Tongue (tissue), 2 donors: ENCODE measurements around the gene PRKCA. TPM values are rescaled to one million over a fixed set of nuclear protein-coding genes. Genes with fewer than 3 reads are reported as not detected.
"Not testable (repeated sequence)": the region's sequence is repeated elsewhere in the genome, so short reads cannot be mapped to it uniquely, and the experiment has no call there.

Experiments
- DNase-seq: peaks from one replicate; pipeline ENCODE4 v3.0.0-alpha.2; 2015
- total RNA-seq: library from RNA; depleted of rRNA; stranded (reverse); fragments of >200 nt; gene quantifications from one replicate; pipeline ENCODE4 v1.2.3, GENCODE V29; 2014

Gene PRKCA
- total RNA-seq, 1 donor from 2014 or later: 8.0 TPM

DNA sequence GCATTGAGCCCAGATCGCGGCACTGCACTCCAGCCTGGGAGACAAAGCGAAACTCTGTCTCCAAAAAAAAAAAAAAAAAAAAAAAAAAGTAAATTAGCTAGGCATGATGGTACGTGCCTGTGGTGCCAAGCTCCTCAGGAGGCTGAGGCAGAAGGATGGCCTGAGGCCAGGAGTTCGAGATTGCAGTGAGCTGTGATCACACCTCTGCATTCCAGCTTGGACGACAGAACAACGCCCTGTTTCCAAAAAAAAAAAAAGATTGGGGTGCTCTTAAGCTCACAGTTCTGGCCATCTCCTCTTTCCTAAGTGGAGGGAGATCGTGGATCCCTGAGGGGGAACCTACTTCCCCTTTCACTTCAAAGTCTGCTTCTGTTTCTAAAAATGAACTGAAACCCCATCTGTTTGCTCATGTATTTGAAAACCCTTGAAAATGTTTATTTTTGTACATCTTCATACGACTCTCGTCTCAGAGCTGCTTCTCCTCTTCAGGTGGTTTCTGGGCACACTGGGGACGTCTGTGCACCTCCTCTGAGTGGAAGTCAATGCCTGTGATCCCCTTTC lies 138.8 kb downstream of the PRKCA start:
- no peak for DNase-seq

DNA sequence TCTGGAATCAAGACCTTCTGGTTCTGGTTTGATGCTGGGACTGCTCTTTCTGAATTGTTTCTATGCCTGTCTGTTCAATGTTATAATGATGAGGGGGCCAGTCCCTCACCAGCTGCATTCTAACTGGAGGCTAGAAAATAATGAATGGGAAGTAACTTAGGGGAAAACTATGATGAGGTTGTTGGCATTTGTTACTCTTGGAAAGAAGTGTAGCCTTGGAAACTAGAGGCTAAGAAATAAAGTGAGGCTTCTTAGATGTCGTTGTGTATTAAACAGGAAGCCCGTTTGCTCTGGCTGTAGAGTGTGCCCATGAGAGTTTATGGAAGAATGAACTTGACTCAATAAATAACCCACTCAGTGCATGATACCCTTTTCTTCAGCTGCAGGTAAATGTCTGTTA lies 140.8 kb downstream of the PRKCA start:
- peak; percentile 40 for DNase-seq

DNA sequence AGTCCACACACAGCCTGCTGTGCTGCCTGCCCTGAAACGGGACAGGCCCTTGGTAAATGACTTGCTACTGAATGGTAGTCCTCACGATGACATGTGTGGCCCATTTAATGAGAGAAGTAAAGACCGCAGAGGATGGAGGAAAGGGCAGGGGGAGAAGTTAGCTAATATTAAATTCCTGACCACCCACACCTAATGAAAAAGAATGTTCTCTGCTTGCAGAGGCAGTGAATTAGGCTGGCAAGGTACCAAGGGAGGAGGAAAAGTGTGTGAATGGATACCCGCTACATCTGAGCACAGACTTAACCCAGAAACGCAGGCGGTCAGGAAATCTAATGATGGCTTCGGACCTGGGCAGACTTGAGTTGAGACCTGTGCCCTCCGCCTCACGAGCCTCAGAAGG lies 141.2 kb downstream of the PRKCA start:
- DNase-seq: no peak

DNA sequence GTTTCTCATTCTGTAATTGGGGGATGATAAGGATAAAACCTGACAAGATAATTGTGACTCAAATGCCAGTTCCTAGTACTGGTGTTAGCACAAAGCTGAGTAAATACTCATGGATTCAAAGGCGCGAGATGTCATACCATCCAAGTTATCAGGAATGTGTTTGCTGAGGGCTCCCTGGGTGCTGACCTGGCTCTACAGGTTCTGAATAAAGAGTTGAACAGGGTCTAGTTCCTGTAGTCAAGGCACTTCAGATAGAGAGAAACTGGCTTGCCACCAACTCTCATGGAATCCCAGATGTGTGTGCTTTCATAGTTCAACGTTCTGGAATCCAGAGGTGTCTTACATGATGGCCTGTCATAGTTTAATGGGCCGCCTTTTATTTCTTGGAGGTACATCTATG lies 141.6 kb downstream of the PRKCA start:
- DNase-seq: no peak

DNA sequence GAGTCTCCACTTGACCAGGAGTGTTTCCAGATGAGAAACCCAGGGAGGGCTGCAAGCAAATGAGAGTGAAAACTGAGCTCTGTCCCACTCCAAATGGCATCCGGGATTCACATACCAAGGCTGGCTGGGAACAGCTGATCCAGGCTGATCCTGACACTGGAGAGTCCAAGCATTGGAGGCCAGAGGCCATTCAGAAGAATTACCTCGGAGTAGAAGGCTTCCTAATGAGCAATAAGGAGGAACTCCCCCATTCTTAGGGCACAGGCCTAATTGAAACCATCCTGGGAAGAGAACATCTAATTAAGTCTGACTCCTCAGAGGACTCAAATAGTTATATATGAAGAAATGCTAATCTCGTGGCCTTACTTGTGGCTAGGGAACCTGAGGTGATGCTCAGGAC lies 142.8 kb downstream of the PRKCA start:
- DNase-seq: peak; percentile 67

DNA sequence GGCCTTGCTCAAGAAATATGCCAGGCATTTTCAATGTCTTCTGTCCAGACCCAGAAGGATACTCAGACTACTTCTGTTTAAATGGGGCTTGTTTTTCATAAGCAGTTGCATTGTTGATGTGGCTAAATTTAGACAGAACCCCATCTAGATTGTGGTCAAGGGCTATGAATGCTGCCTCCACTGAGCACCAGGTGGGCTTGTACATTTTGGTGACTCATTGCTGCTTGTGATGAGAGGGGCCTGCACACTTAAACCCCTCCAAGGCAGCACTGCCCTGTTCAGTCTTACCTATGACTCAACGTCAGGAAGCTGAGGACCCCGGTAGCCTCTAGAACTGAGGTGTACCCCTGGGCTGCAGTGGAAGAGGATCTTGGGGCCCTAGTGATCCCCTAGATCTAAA lies 144.0 kb downstream of the PRKCA start:
- DNase-seq: no peak

DNA sequence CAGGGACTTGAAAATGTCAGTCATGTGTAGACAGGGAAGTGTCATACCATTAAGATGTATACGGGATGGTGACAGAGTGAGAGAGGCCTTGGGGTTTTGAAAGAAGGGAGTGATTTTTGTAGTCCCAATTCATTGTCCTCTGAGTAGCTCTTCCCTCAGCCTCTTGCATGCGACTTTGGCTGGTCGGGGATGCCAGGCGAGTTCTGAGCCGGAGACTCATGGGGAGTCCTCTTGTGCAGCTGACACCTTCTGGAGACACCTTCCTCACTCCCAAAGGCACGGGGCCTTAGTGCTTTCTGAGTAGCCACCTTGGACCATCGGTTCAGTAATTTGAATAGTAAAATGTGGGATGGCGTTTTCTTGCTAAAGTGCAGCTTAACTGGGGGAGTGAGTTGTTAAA lies 144.7 kb downstream of the PRKCA start:
- DNase-seq: no peak

DNA sequence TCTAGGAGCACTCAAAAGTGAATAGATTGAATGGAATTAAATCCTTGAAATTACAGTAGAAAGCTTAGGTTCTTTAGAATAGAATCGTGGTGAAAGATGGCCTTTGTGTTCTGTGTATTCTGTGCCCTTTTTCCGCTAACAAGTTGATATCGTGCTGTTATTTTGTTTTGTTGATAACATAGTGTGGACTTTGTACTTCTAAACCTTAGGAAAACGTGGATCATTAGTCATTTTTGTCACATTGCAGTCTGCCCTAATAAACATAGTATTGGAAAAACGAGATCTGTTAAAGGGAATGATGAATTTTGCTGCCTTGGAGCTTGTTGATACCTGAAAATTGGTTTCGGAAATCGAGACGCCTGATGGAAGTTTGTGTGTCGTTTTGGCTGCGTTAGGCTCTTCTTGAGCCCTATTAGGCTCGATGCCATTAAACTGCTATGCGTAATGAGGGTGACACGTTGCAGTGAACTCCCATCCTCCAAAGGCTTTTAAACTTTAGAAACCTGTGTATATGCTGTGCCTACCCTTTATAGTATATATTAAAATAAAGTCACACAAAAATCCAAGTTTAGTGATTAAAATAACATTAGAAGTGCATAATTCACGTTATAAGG lies 145.7 kb downstream of the PRKCA start:
- DNase-seq: no peak

DNA sequence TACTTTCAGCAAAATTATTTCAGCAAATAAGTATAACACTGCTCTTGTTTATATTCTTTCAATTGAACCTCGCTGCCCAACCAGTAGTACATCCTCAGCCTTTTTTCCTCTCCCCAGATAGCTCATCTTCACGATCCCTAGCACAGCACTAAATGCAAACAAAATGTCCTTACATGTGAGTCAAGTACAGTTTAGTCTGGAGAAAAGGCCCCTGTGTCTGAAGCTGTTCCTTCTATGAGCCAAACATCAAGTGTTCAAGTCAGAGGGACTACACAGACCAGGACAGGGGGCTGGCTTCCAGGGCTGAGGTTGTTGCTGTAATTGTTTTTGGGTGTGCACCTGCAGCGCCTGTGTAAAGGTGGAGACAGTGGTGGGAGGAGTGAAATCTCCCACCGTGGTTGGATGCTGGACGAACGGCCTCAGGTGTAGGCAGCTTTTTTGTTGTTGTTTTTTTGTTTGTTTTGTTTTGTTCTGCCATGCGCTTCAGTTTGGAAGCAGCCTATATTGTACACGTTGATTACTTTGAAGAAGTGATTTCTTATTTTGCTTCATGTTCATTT lies 147.1 kb downstream of the PRKCA start:
- DNase-seq: no peak

DNA sequence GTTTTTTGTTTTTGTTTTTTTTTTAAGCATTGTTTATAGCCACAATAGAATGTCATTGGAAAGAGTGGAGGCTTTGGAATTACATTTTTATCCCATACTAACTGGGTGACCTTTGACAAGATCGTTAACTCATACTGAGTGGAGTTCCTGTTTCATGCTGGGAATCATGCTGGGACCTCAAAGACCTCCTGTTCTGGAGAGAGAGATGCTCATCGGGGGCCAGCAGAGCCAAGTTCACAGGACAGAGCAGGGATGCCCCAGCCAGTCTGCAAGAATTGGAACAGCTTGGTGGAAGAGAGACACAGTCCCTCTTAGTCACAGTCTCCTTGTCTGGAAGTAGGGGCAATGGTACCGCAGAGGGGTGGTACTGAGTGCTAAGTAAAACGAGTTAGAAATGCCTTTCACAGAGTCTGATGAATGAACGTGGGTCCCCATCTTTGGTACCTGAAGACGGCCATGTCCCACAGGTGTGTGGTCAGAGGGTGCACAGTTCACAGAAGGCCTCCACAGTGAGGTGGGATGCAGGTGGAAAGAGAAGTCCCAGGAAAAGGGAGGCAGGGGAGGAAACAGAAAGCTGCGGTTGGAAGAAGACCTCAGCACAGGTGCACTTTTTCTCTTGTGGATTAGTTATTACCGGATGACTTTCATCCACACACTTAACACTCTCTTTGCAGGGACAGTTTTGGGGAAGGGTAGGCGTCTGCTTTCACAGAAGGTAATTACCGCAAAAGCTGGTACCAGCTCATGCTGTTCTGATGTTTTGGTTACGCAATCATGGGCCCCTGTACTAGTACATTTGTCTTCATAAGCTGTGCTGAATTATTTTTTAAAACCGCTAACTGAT lies 147.8 kb downstream of the PRKCA start:
- DNase-seq: no peak

DNA sequence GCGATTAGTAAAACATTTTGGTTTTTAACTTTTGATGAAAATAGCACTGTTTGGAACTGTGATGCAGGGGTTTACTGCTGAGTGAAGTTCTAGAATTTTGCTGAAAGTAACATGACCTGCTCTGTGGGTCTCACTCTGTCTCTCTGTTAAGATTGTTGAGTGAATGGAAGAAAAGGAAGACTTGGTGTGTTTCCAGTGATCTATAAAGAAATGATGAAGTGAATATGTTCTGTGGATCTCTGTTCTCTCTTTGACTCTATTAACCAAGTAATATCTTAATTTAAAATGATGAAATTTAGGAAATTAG lies 148.4 kb downstream of the PRKCA start:
- DNase-seq: no peak

DNA sequence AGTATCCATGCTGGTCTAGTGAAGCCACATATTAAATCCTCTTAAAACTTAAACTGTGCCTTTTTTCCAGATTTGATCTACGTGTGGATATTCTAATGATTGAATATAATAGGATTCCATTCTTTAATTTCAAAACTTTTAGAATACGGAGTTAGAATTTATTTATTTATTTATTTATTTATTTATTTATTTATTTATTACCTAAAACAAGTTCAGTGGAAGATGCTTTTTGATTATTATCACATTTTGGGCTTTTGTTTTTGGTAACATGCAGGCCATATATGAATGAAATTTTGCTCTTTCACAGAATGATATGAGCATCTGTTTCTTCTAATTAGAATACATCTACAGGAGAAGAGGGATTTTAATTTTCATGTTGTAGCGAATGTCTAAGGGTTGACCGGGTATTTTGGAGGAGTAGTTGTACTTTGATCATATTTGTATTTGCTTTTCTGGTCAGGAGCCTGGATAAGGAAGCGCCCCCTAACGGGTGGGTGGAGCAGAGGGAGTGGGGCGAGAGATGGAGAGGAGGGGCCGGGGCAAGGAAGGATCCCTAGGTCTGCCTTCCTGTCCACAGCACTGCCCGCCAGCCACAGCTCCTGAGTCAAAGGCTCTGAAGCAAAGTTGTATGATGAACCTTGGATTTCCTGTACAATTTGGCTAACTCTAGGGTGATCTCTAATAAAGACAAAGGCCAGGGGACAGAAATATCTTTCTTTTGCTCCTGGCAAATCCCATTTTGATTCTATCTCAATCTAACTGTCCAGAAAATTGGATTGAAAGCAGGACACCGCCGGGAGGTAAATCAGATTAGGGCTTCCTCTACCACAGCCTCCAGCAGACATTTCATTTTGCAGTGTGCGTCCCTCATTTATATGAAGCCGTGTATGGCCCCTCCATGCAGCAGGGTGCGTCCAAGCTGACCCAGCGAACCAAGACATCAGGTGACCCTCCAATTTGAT lies 149.1 kb downstream of the PRKCA start:
- no peak for DNase-seq

DNA sequence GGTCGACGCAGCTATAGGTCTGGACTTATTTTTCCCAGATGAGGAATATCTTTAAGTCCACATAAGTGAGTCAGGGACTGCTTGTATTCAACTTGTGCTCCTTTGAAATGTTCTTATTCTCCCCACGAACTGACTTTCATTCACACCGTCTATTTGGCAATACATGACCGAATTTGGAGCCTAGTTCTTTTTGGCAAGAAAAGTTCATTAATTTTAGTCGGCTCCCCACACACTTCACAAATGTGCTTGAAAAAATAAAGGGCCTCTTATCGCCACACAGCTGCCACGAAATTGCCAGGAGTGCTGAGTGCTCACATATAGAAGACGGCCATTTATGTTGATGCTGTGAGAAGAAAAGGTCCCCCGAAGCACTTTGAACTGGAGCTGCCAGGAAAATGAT lies 152.6 kb downstream of the PRKCA start:
- no peak for DNase-seq

DNA sequence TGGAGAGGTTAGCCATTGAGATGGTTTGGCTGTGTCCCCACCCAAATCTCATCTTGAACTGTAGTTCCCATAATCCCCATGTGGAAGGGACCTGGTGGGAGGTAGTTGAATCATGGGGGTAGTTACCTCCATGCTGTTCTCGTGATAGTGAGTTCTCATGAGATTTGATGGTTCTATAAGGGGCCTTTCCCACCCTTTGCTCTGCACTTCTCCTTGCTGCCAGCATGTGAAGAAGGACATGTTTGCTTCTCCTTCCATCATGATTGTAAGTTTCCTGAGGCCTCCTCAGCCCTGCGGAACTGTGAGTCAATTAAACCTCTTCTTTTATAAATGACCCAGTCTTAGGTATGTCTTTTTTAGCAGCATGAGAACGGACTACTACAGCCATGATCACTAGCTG lies 155.1 kb downstream of the PRKCA start:
- DNase-seq: not testable (repeated sequence)

DNA sequence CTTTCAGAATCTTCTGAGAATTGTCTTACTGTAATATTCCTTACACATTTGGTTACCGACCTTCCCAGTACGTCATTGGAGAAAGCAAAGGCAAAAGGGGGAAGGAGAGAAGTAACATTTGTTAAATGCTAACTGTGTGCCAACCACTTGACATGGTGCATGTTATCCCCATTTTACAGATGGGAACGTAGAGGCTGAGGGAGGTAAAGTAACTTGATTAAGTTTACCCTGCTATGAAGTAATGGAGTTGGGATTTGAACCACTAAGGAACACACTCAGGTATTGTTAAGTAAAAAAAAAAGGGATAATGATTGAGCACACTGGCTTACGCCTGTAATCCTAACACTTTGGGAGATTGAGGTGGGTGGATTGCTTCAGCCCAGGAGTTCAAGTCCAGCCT lies 156.4 kb downstream of the PRKCA start:
- DNase-seq: no peak

DNA sequence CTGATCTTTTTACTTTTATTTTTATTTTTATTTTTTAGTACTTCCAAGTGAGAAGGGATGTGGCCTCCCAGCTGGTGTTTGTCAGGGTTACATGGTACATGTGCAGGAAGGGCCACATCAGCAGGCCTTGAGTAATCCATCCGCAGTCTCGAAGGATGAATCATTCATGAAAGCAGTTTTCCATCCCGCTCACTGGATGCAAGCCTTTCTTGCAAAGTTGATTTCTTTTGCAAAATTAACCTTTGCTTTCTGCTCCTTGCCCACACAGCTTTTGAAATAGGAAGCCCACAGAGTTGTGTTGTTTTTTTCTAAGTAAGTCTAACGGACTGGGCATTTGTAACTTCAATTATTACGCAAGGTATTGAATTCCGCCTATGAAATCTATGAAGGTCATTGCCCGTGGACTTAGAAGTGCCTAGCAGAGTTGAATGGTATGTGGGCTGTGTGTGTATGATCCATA lies 157.4 kb downstream of the PRKCA start:
- DNase-seq: peak; percentile 45

DNA sequence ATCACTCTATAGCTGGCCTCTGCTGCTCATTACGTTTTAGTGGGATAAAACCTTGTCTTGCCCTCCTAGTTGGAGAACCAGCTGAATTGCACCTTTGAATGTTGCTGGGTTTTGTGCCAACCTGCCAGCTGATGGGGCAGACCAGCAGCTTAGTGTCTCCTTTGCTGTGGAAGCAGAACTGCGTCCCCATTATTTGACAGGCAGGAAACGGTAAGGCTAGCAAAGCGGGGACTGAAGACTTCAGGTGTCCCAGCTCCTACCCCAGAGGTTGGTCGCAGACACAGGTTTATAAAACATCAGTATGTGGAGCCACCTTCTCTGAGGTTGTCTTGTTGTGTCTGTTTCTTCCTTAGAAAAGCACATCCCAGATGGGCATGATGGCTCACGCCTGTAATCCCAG lies 158.1 kb downstream of the PRKCA start:
- no peak for DNase-seq

DNA sequence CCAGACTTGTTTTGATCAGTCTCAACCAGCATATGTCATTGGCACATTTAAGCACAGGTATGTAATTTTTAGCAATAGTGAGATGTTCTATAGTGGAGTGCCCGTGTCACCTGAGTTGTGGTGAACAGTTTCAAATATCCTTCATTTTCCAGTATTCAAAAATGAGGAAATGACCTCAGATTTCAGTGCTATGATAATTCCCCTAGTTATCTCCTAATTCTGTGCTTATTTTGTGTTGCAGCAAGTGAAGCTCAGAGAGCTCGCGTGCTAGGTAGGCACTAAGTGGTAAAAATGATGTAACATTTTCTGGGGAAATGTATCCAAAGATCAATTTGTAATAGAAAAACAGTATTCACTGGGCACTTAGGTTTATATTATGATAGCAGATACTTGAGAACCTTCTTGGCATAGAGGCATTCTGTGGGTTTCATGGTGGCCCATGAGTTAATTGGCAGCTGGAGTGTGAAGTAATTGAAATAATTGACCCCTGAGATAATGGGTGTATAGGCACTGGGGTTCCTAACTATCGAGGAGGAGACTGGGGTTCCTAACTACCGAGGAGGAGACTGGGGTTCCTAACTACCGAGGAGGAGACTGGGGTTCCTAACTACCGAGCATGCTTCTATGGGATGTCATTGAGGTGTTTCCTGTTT lies 159.1 kb downstream of the PRKCA start:
- DNase-seq: no peak

DNA sequence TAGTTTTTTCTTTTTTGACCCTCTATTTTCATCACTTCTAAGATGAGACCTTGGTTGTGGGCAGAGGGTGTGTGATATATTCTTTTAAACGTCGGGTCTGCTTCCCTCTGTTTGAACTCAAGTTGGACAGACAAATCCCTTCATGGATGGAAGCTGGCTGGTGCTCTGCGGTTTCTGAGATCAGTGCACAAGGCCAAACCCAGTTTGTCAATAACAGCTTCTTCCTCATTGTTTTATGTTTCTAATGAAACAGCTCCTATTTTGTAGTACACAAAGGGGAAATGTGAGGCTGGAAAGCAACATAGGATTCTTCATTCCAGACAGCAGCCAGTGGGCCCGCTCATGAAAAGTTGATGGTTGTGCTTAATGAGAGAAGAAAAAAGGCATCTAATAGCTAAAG lies 159.6 kb downstream of the PRKCA start:
- no peak for DNase-seq

DNA sequence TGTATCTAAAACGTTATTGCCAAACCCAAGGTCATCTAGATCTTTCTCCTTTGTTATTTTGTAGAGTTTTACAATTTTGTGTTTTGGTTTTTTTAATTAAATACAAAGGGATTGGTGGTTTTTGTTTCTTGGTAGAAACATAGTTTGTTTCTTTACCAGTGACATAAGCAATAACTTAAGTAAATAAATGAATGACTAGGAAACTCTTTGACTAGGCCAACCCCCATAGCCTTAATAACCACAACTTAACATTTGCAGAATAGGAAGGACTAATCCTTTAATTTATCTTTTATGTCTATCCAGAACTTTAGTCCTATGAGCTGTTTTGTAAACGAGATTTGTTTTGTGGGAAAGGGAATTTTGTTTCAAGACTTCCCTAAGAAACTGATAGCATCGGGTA lies 162.5 kb downstream of the PRKCA start:
- no peak for DNase-seq

DNA sequence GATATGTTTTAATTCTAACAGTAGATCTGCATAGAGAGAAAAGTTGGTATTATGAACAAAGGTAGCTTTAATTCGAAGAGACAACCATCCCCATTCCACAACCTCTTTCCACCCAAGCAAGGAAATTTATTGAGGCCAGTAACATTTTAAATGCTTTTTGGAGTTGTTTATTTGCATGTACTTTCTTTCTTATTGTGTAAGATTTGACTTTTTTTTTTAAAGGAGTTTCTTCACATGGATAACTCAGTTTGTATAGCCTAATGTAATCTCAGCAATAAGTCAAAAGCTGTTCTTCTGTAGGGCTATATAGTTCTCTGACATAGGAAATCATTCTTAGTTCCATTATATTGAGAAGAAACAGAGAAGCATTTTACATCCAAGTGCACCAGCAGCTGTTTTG lies 163.3 kb downstream of the PRKCA start:
- no peak for DNase-seq
